ENCODE data around the gene EYS.

- no peak for TF ChIP-seq CTCF (IDR thresholded peaks at IDR 0.05)
- no peak for TF ChIP-seq POLR2A (IDR thresholded peaks at IDR 0.05; ENCODE audit: low read depth)
- TF ChIP-seq EP300 (IDR thresholded peaks at IDR 0.05), result no peak
- no peak for TF ChIP-seq POLR2AphosphoS5 (IDR thresholded peaks at IDR 0.05)
Observed at GRCh38 chr6:63945987-63946386, 1761.0 kb downstream of the EYS start.
